GM23338 (cell line): ENCODE measurements around the gene TYMP.

Source experiments
- CREB1 ChIP-seq: fragments of 250-450 bp; sonication (Bioruptor Pico); IDR thresholded peaks from 2 replicates; pipeline ENCODE4 v1.5.0; 2020; ENCODE audit warnings: low read depth, mild to moderate bottlenecking, moderate library complexity
- CTCF ChIP-seq, 2 experiments: fragments of 200-600 bp in 1 of 2; sonication (generic) in 1 of 2; conservative IDR thresholded peaks; 2 replicates each; pipeline versions ENCODE4 v1.5.1 to v1.6.1; 2016 to 2017; ENCODE audit warnings: antibody characterized with exemption in 2 of 2, low read depth in 2 of 2, mild to moderate bottlenecking in 2 of 2, moderate library complexity in 1 of 2
- EZH2 ChIP-seq: fragments of 200-600 bp; sonication (generic); IDR thresholded peaks from one replicate; pipeline ENCODE4 v1.8.0; 2017; ENCODE audit warnings: antibody characterized with exemption, mild to moderate bottlenecking, low read depth; ENCODE audit not compliant: unreplicated experiment
- EZH2phosphoT487 ChIP-seq: fragments of 200-600 bp; sonication (generic); IDR thresholded peaks from one replicate; pipeline ENCODE4 v1.8.1; 2018; ENCODE audit warnings: antibody characterized with exemption; ENCODE audit not compliant: unreplicated experiment
- JUNB ChIP-seq: IDR thresholded peaks from one replicate; pipeline ENCODE4 v1.6.1; 2016; ENCODE audit warnings: antibody characterized with exemption; ENCODE audit not compliant: unreplicated experiment
- NANOG ChIP-seq: IDR thresholded peaks from 2 replicates; pipeline ENCODE4 v1.6.1; 2016; ENCODE audit warnings: antibody characterized with exemption, borderline replicate concordance
- POLR2AphosphoS5 ChIP-seq: IDR thresholded peaks from 2 replicates; pipeline ENCODE4 v1.6.1; 2016; ENCODE audit warnings: antibody characterized with exemption, low read depth
- REST ChIP-seq: IDR thresholded peaks from one replicate; pipeline ENCODE4 v1.6.1; 2018; ENCODE audit warnings: antibody characterized with exemption; ENCODE audit not compliant: unreplicated experiment
- STAT1 ChIP-seq: IDR thresholded peaks from one replicate; pipeline ENCODE4 v1.6.1; 2016; ENCODE audit warnings: antibody characterized with exemption; ENCODE audit not compliant: unreplicated experiment
- ZNF114 ChIP-seq: fragments of 250-450 bp; sonication (Bioruptor Pico); IDR thresholded peaks from 2 replicates; pipeline ENCODE4 v1.5.0; 2020; ENCODE audit warnings: mild to moderate bottlenecking, moderate library complexity
- ZNF331 ChIP-seq: fragments of 250-450 bp; sonication (Bioruptor Pico); IDR thresholded peaks from 2 replicates; pipeline ENCODE4 v1.5.0; 2020; ENCODE audit warnings: low read depth, mild to moderate bottlenecking, moderate library complexity
- ZNF462 ChIP-seq: fragments of 250-450 bp; sonication (Bioruptor Pico); IDR thresholded peaks from 2 replicates; pipeline ENCODE4 v1.5.0; 2020; ENCODE audit warnings: mild to moderate bottlenecking, moderate library complexity

GRCh38 chr22:50531546-50531961, 1.7 kb upstream of the TYMP start:
- no peak for TF ChIP-seq CTCF (conservative IDR thresholded peaks at IDR 0.05; ENCODE audit: low read depth in 2 of 2)
- TF ChIP-seq POLR2AphosphoS5 = no peak
- no peak for TF ChIP-seq EZH2phosphoT487
- no peak for TF ChIP-seq JUNB
- no peak for TF ChIP-seq EZH2
- no peak for TF ChIP-seq ZNF462 (CRISPR knock-in tag)
- no peak for TF ChIP-seq NANOG
- no peak for TF ChIP-seq REST
- TF ChIP-seq ZNF331 (CRISPR knock-in tag) = no peak
- no peak for TF ChIP-seq CREB1
- no peak for TF ChIP-seq STAT1
- TF ChIP-seq ZNF114 (CRISPR knock-in tag) = no peak
